Activated naive CD8-positive, alpha-beta T cell treated with anti-CD3 and anti-CD28 coated beads for 36 hours (primary cell): ENCODE measurements around the gene DLG4. TPM values are rescaled to one million over a fixed set of nuclear protein-coding genes. Genes with fewer than 3 reads are reported as not detected.
"Not testable (repeated sequence)": the region's sequence is repeated elsewhere in the genome, so short reads cannot be mapped to it uniquely, and the experiment has no call there.

Experiments used
- DNase-seq: peaks from one replicate; pipeline ENCODE4 v3.0.0; 2021
- H3K27ac Mint-ChIP-seq: one replicate; pipeline ENCODE4 v1.8.0; 2022; ENCODE audit warnings: mild to moderate bottlenecking, moderate library complexity, mixed read lengths
- H3K27me3 Mint-ChIP-seq: one replicate; pipeline ENCODE4 v1.8.0; 2022; ENCODE audit warnings: mild to moderate bottlenecking, mixed read lengths
- H3K36me3 Mint-ChIP-seq: one replicate; pipeline ENCODE4 v1.8.0; 2021; ENCODE audit warnings: mild to moderate bottlenecking, mixed read lengths
- H3K4me1 Mint-ChIP-seq: one replicate; pipeline ENCODE4 v1.8.0; 2021; ENCODE audit warnings: mixed read lengths
- H3K4me3 Mint-ChIP-seq: one replicate; pipeline ENCODE4 v1.8.0; 2022; ENCODE audit warnings: mild to moderate bottlenecking, moderate library complexity, mixed read lengths
- H3K9me3 Mint-ChIP-seq: one replicate; pipeline ENCODE4 v1.8.0; 2022; ENCODE audit warnings: mixed read lengths
- total RNA-seq, 2 experiments: library from RNA; stranded (reverse); gene quantifications; one replicate each; pipeline ENCODE4 v1.2.3, GENCODE V29; 2021

DLG4 gene
- total RNA-seq, 2 experiments from 2014 or later: 8.9 to 9.8 TPM

- Mint-ChIP-seq H3K4me3 (peak overlapping the region; percentile 71), H3K27ac (no peak overlapping the region), H3K9me3 (no peaks in the 10 kb centered on the region), H3K27me3 (peaks cover 12% of the 10 kb centered on the region), H3K4me1 (peaks cover 8% of the 10 kb centered on the region), H3K36me3 (no peaks in the 10 kb centered on the region)
- DNase-seq: peak; percentile 68
Measured at GRCh38 chr17:7177191-7177953, 42.3 kb downstream of the DLG4 start.

GRCh38 chr17:7176841-7177190 is 42.8 kb downstream of the DLG4 start:
- no peak overlapping the region for H3K27ac Mint-ChIP-seq
- peaks cover 8% of the 10 kb centered on the region for H3K4me1 Mint-ChIP-seq
- H3K9me3 Mint-ChIP-seq: no peaks in the 10 kb centered on the region
- DNase-seq: no peak
- no peaks in the 10 kb centered on the region for H3K36me3 Mint-ChIP-seq
- no peak overlapping the region for H3K4me3 Mint-ChIP-seq
- H3K27me3 Mint-ChIP-seq: peaks cover 12% of the 10 kb centered on the region

GRCh38 chr17:7176107-7176840 is 43.4 kb downstream of the DLG4 start:
- H3K27ac Mint-ChIP-seq: no peak overlapping the region
- peaks cover 8% of the 10 kb centered on the region for H3K4me1 Mint-ChIP-seq
- DNase-seq: no peak
- peaks cover 12% of the 10 kb centered on the region for H3K27me3 Mint-ChIP-seq
- no peaks in the 10 kb centered on the region for H3K9me3 Mint-ChIP-seq
- H3K36me3 Mint-ChIP-seq: no peaks in the 10 kb centered on the region
- no peak overlapping the region for H3K4me3 Mint-ChIP-seq

- no peak for DNase-seq
- Mint-ChIP-seq H3K27me3 (peaks cover 12% of the 10 kb centered on the region), H3K36me3 (no peaks in the 10 kb centered on the region), H3K9me3 (no peaks in the 10 kb centered on the region), H3K27ac (no peak overlapping the region), H3K4me1 (peaks cover 8% of the 10 kb centered on the region), H3K4me3 (no peak overlapping the region)
Measured at GRCh38 chr17:7175330-7175733, 44.3 kb downstream of the DLG4 start.

- no peak for DNase-seq
- H3K27me3 Mint-ChIP-seq: peaks cover 12% of the 10 kb centered on the region
- H3K27ac Mint-ChIP-seq: no peak overlapping the region
- no peaks in the 10 kb centered on the region for H3K36me3 Mint-ChIP-seq
- peaks cover 2% of the 10 kb centered on the region for H3K9me3 Mint-ChIP-seq
- H3K4me3 Mint-ChIP-seq: no peak overlapping the region
- peaks cover 8% of the 10 kb centered on the region for H3K4me1 Mint-ChIP-seq
Measured at GRCh38 chr17:7174603-7175326, 44.9 kb downstream of the DLG4 start.

GRCh38 chr17:7173687-7174602 is 45.7 kb downstream of the DLG4 start:
- no peak overlapping the region for H3K27ac Mint-ChIP-seq
- H3K4me3 Mint-ChIP-seq: no peak overlapping the region
- peaks cover 12% of the 10 kb centered on the region for H3K27me3 Mint-ChIP-seq
- H3K9me3 Mint-ChIP-seq: peaks cover 2% of the 10 kb centered on the region
- H3K36me3 Mint-ChIP-seq: peaks cover 3% of the 10 kb centered on the region
- peak; percentile 60 for DNase-seq
- H3K4me1 Mint-ChIP-seq: peaks cover 8% of the 10 kb centered on the region

GRCh38 chr17:7172522-7173191 is 47.0 kb downstream of the DLG4 start:
- H3K27me3 Mint-ChIP-seq, H3K4me1 Mint-ChIP-seq, H3K27ac Mint-ChIP-seq, H3K9me3 Mint-ChIP-seq, H3K4me3 Mint-ChIP-seq, DNase-seq, H3K36me3 Mint-ChIP-seq: not testable (repeated sequence)

- H3K9me3 Mint-ChIP-seq, H3K4me1 Mint-ChIP-seq, H3K27me3 Mint-ChIP-seq, H3K4me3 Mint-ChIP-seq, H3K27ac Mint-ChIP-seq, H3K36me3 Mint-ChIP-seq, DNase-seq: not testable (repeated sequence)
Measured at GRCh38 chr17:7169565-7169908, 50.1 kb downstream of the DLG4 start.

- H3K4me3 Mint-ChIP-seq, H3K9me3 Mint-ChIP-seq, DNase-seq, H3K27me3 Mint-ChIP-seq, H3K36me3 Mint-ChIP-seq, H3K4me1 Mint-ChIP-seq, H3K27ac Mint-ChIP-seq: not testable (repeated sequence)
Measured at GRCh38 chr17:7168841-7169564, 50.6 kb downstream of the DLG4 start.

GRCh38 chr17:7167832-7168231 is 51.8 kb downstream of the DLG4 start:
- Mint-ChIP-seq H3K36me3 (peaks cover 3% of the 10 kb centered on the region), H3K4me1 (no peaks in the 10 kb centered on the region), H3K9me3 (peaks cover 2% of the 10 kb centered on the region), H3K4me3 (no peak overlapping the region), H3K27ac (no peak overlapping the region), H3K27me3 (no peaks in the 10 kb centered on the region)
- no peak for DNase-seq

GRCh38 chr17:7166873-7167272 is 52.8 kb downstream of the DLG4 start:
- Mint-ChIP-seq H3K36me3 (peaks cover 3% of the 10 kb centered on the region), H3K4me1 (no peaks in the 10 kb centered on the region), H3K4me3 (no peak overlapping the region)

GRCh38 chr17:7159571-7159970 is 60.1 kb downstream of the DLG4 start:
- not testable (repeated sequence) for H3K4me1 Mint-ChIP-seq, H3K9me3 Mint-ChIP-seq, DNase-seq, H3K4me3 Mint-ChIP-seq, H3K27ac Mint-ChIP-seq, H3K27me3 Mint-ChIP-seq, H3K36me3 Mint-ChIP-seq

More at GRCh38 chr17:7166873-7167272, 52.8 kb downstream of the DLG4 start:
- no peak overlapping the region for H3K27ac Mint-ChIP-seq
- no peaks in the 10 kb centered on the region for H3K27me3 Mint-ChIP-seq
- DNase-seq: no peak
- H3K9me3 Mint-ChIP-seq: peaks cover 2% of the 10 kb centered on the region

- DNase-seq, H3K27ac Mint-ChIP-seq, H3K4me3 Mint-ChIP-seq, H3K4me1 Mint-ChIP-seq, H3K36me3 Mint-ChIP-seq, H3K9me3 Mint-ChIP-seq, H3K27me3 Mint-ChIP-seq: not testable (repeated sequence)
Measured at GRCh38 chr17:7158424-7158823, 61.2 kb downstream of the DLG4 start.
